ENCODE measurements around the gene ACSM6.
"Not testable (repeated sequence)": the region's sequence is repeated elsewhere in the genome, so short reads cannot be mapped to it uniquely, and the experiment has no call there.

ACSM6 gene, protein sequence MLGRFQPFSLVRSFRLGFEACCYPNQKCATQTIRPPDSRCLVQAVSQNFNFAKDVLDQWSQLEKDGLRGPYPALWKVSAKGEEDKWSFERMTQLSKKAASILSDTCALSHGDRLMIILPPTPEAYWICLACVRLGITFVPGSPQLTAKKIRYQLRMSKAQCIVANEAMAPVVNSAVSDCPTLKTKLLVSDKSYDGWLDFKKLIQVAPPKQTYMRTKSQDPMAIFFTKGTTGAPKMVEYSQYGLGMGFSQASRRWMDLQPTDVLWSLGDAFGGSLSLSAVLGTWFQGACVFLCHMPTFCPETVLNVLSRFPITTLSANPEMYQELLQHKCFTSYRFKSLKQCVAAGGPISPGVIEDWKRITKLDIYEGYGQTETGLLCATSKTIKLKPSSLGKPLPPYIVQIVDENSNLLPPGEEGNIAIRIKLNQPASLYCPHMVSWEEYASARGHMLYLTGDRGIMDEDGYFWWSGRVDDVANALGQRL

DNA sequence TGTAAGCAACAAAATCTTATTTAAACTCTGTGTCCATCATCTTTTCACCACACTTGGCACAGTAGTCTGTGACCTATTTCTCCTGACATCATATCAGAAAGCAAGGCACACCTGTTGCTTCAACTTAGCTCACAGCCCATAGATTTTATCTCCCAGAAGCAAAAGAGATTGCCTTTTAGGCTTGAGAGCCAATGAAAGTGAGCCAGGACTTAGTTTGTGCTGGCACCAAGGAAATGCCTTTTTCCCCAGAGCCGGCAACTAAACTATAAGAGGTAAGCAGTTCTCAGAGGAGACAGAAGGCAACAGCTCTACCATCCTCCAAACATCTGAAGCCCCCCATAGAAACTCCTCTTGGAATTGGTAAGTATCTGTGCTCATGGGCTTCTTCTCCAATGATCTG lies at the start of gene ACSM6:
TSS of gene ACSM6 (plus strand) at position 295 of the 400 bp plus-strand sequence. CDS start 248 bp downstream, outside the sequence.
- DNase-seq (ENCODE audit: low read depth in 2 of 2) = no peak

DNA sequence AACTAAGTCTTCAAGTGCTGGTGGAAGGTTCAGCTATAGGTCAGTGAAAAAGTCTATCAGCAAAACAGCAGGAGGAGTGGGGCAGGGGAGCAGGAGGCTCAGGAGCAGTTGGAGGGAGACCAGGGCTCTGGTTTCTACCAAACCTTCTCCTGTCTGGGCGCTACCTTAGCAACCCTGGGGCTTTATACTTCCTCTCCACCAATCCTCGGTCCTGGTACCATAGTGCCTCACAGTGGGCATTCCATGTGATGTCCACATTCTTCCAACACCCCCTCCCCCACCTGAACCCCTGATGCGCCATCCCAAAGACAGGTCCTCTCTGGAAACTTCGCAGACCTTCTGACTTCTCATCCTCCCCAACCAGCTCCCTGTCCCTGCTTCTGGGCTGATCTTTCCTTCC lies 25.3 kb upstream of the ACSM6 start:
- DNase-seq (ENCODE audit: low read depth in 2 of 2) = no peak

DNA sequence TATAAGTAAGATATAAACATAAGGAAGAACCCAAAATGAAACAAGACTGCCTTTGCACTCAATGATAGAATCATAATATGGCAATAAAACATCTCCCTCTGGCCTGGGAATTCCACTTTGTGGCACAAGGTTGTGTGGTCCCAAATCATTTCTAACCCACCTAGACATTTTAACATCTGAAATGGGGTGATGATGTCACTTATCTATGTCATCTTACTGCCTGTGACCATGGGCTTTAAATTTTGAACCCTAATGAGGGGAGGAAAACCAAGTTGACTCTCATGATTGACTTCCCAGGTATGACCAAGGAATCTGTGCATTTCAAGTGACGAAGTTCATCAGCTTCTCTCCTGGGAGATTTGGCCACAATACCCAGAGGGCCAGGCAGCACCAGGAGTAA lies 24.5 kb upstream of the ACSM6 start:
- no peak for DNase-seq (ENCODE audit: low read depth in 2 of 2)

DNA sequence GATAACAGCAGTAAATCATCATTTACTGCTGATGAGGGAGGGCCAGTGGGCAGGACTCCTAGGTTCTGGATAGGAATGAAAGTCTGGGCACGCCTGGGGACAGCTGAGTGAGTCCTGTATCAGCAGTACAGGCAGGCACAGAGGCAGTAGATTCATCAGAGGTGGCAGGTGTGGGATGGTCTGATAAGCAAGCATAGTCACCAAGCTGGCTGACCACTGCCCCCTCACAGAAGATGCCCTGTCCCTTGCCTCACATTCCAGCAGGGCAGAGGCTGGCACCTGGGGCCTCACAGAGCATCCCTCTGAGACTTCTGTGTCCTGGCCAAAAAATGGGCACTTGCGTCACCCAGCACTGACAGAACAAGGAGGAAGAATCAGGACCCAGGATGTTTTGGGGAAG lies 23.2 kb upstream of the ACSM6 start:
- no peak for DNase-seq (ENCODE audit: low read depth in 2 of 2)

DNA sequence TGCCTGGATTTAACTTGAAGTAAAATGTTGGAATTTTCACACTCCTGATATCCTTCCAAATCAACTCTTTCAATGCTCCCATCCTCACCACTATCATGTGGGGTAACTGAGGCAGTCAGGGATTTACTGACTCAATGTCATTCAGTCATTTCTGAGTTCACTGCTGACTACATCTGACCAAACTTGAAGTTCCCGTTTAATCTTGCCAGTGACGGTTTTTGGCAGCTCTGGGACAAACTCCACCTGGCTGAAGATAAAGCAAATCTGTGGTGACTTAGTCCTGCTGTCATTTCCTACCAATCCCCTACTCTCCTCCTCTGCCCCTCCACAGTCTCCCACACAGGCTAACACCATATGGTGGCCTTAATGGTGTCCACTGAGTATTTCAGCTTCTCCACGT lies 22.7 kb upstream of the ACSM6 start:
- no peak for DNase-seq (ENCODE audit: low read depth in 2 of 2)

DNA sequence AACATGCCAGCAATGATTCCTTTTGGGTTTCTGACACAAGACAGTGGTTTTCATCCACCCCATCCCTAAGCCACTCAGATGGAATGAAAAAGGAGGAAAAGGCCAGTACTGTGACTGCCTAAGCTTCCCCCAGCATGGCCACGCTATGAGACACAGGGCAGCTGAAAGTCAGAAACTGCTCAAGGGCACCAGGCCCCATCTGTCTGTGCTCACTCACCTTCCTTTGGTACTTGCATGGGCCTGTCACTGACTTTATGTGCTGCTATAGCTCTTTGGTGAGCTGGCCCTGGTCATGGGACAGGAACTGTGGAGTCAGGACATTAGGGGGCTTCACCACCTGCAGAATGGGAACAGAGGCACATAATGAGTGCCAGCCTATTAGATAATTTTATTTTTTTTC lies 21.2 kb upstream of the ACSM6 start:
- no peak for DNase-seq (ENCODE audit: low read depth in 2 of 2)

DNA sequence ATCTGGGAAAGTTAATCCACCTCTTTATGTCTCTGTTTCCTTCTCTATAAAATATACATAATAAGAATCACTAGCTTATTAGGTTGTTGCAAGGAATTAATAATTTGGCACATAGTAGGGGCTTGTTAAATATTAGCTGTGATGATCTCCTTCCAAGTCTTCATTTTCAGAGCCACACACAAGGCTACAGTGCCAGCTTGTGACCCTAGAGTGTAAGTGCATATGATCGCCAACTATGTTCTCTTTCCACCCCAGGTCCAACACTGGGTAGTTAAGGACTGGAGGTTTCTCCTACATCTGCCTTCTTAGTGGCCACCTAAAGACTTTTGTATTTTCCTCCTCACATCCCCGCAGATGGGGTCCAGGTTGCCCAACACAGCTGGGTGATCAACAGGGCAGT lies 17.9 kb upstream of the ACSM6 start:
- DNase-seq (ENCODE audit: low read depth in 2 of 2) = no peak

DNA sequence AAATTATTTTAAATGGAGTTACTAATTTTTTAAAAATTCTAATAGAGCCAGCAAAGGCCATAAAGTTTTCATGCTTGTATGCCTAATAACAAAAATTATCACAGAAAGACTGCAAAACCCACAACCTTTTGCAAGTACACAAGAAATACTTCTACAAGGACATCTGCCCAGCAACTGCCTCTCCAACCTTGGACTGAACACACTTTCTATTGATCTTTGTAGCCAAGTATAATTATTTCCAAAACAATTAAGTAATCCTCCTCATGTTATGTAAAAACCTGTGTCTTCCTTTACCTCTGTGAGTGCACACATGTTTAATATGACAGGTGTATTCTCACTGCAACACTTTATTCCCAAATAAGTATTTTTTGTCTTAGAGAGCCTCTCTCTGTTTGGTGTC lies 16.6 kb upstream of the ACSM6 start:
- DNase-seq (ENCODE audit: low read depth in 2 of 2) = no peak

DNA sequence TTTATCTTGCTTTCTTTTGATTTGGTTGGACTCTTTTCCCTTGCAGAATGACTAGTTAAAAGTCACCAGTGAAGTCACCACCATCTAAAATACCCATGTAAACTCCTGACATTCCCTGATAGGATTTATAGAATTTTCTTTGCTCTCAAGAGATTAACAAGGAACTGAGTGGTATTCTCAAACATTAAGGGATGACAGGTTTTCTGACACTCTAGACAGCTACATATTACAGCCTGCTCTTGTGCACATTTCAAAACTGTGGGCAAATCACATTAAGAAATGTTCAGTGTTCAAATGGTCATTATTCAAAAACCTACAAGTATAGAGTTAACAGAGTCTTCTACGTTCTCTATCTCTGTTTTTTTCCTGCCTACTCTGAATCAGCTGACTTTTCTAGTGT lies 15.8 kb upstream of the ACSM6 start:
- DNase-seq (ENCODE audit: low read depth in 2 of 2) = no peak

DNA sequence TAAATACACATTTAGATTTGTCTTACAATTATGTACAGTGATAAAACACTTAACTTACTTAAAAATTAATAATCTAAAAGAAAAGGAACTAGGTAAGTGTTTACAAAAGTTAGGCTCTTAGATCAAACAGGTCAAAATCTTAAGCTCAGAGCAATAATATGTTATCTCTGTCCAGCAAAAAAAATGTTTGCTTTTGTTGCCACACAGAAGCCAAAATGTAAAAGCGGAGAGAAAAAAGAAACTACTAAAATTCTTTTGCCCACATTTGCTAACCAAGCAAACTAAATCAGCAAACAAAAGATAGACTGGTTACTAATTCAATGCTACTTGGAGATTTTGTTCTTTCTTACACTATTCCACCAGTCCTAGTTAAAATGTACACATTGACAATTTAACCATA lies 15.2 kb upstream of the ACSM6 start:
- no peak for DNase-seq (ENCODE audit: low read depth in 2 of 2)

DNA sequence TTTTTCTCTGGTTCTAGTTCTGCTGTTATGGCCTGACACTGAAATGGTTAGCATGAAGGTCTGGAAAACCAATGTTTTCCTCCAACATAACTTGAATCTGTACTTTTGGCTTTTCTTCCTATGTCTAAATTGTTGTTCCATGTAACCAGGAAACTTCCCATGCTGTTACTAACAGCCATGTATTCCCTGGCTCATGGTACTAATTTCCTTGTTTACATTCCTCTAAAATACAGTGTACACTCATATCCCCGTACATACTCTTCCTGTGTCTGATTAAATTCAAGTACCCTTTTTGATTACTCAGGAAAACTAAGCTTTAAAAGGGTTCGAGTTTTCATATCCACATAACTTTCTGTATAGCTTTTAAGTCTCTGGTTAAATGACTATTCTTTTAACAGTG lies 12.3 kb upstream of the ACSM6 start:
- no peak for DNase-seq (ENCODE audit: low read depth in 2 of 2)

DNA sequence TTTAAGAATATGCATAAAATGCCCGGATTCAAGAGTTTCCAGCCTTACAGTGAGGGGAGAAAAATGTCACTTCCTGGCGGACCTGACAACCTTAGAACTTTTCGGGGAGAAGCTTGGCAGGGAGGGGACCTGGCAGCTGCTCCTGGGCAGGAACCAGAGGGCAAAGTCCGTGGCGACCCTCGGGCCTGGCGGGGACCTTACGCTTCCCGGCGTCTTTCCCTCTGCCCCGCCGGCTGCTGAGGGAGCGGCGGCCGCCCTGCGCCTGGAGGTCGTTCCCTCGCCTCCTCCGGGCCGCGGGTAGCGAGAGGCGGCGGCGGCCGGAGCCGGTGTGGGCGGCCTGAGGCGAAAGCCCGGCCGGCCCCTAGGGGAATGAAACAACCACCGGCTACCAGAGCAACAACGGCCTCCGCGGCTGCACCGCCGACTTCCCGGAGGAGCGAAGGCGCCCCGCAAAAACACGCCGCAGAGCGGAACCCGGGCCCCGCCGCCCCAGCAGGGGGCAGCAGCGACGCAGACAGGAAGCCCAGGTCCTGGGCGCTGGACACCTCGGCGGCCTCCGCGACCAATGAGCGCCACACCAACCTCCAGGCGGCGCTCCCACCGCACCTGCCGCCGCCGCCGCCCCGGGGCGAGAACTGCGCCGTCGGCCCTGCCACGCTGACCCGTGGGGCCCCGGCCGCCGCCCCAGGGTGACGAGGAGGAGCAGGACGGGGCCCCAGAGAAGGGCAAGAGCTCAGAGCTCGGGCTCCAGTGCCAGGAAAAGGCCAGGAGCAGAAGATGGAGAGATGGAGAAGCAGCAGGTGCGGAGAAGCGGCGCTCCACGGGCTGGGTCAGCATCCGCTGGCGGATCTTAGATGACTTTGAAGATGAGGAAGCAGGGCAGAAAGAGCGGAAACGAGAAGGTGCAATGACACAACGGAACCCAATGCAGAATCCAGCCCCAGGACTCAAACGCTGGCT lies 10.5 kb upstream of the ACSM6 start:
- peak; percentile 49 to 74 for DNase-seq (ENCODE audit: low read depth in 2 of 2)

DNA sequence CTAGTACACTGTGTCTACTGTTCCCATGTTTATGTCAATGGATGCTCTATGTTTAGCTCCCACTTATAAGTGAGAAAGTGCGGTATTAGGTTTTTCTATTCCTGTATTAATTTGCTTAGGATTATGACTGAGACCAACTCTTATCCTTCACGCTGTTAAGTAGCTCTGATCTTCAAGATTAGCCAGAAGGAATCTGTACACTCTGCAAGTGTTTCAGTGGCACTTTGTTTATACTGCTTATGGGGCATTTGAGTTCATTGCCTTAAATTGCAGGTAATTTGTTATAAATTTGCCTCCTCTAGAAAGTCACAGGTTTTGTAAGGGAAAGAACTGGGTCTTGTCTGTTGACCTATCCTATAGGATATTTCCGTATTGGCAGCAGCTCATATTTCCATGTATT lies 6.4 kb upstream of the ACSM6 start:
- DNase-seq (ENCODE audit: low read depth in 2 of 2) = no peak

DNA sequence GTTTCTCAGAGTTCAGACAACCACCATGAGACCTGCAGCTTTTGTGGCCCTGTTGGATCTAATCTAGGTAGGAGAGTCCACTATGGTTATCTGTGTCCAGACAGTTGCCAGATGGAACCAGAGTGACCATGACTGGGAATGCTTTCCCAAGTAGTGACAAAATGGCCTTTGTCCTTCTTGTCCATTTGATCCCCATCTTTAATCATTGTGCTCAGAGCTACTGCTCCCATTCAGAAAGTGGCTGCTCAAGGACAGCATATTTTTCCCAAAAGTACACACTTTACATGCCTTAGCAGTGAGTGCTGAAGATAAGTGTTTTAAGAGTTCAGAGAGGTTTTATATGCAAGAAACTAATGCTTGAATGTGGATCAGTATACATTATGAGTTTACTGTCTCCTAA lies 5.4 kb upstream of the ACSM6 start:
- DNase-seq (ENCODE audit: low read depth in 2 of 2) = no peak

DNA sequence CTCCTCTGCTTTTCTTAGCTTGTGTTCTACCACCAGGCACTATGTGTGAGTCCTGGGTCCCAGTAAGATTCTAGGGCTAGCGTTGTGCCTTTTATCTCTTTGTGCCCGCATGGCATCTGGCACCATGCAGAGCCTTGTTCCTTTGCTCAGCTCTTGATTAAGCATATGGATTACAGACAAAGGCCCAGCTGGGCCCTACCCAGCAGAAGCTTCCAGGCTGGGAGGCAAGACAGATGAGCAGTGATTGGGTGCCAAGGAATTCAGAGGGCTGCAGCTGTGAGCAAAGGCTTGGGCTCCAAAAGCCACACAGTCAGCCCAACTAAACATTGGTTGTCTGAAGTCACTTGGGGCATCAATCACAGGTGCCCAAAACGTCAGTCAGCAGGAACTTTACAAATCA lies 2.0 kb downstream of the ACSM6 start:
- no peak for DNase-seq (ENCODE audit: low read depth in 2 of 2)

DNA sequence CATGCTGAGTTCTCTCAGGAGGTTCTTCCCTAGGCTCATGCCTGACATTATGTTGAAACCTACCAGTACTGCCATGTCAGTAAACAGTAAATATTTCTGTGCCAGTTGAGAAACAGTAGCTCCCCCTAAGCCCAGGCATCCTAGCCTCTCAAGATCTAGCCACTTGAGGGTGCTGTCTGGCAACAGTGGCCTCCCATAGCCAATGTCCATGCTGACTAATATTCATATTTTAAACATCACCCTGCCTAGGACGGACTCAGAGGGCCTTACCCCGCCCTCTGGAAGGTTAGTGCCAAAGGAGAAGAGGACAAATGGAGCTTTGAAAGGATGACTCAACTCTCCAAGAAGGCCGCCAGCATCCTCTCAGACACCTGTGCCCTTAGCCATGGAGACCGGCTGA lies 7.7 kb downstream of the ACSM6 start:
- no peak for DNase-seq (ENCODE audit: low read depth in 2 of 2)

DNA sequence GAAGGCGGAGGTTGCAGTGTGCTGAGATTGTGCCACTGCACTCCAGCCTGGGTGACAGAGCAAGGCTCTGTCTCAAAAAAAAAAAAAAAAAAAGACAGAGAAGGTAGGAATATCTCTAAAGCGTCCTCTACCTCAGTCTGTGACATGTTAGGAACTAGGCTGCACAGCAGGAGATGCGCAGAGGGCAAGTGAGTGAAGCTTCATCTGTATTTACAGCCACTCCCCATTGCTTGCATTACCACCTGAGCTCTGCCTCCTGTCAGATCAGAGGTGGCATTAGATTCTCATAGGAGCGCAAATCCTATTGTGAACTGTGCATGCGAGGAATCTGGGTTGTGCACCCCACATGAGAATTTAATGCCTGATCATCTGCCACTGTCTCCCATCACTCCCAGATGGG lies 8.8 kb downstream of the ACSM6 start:
- not testable (repeated sequence) for DNase-seq (ENCODE audit: low read depth in 2 of 2)

DNA sequence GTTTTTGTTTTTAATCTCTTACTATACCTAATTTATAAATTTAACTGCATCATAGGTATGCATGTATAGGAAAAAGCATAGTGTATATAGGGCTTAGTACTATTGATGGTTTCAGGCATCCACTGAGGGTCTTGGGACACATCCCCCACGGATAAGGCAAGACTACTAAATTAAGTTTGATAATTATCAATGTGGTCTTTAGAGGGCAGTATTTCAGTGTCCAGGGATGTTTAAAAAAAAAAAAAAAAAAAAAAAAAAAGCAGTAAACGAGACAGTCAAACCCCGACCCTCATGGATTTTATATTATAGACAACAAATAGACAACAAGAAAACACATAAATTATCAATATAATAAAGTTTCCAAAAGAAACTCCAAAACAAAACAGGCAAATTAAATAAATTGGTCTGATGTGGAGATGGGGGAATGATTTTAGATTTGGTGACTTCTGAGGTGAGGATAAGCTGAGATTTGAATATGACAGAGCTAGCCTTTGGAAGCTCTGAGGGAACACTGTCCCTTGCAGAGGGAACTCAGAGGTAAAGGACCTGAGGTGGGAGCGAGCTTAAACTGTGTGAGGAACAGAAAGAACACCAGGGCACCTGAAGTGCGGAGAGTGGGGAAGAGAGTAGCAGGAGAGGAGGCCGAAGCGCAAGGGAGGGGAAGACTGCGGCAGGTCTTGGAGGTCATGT lies 14.8 kb downstream of the ACSM6 start:
- DNase-seq (ENCODE audit: low read depth in 2 of 2) = no peak

DNA sequence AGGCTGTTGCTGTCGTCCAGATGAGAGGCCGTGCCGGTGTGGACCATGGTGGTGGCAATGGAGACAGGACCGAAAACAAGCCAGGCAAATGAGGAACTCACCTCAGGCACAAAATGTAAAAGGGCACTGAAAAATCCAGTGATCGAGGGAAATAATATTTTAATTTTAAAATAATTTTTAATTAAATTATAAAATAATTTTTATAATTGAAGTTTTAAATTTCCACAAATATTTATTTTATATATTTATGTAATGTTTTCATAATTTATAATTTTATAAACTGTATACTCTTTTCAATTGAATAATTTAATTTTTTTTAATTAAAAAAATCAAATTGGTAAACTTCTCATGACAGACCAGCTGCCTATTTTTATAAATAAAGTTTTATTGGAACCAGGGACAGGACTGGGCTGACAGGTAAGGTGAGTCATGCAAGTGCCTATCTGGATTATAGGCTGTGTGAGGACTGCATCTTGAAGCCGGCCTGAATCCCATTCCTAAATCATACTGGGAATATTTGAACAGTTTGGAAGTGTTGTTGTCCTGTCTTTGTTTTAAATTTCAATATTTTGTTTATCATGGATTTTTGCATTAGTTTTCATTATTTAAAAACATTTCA lies 15.6 kb downstream of the ACSM6 start:
- DNase-seq (ENCODE audit: low read depth in 2 of 2) = no peak

DNA sequence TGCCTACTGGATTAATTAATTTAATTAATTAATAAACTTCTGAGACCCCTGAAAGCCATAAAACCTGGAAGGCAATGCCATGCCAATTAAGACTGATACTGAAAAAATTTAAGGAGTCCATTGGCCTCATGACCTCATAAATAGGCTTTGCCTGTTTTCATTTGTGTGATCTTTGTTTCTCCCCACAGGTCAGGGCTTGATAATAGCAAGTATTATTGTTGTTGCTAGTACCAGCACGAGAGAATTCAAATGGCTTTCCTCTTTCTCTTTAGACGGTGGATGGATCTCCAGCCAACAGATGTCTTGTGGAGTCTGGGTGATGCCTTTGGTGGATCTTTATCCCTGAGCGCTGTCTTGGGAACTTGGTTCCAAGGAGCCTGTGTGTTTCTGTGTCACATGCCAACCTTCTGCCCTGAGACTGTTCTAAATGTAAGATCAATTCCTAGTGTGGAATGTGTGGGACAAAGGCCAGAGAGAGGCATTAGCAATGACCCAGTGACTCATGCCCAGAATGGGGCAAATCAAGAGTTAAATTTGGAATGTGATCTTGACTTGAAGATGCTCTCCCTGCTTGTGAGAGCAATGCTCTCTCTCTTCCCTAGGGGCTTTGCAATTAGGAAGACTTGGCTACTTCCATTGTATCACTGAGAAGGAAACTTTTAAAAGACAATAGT lies 17.7 kb downstream of the ACSM6 start:
- no peak for DNase-seq (ENCODE audit: low read depth in 2 of 2)

DNA sequence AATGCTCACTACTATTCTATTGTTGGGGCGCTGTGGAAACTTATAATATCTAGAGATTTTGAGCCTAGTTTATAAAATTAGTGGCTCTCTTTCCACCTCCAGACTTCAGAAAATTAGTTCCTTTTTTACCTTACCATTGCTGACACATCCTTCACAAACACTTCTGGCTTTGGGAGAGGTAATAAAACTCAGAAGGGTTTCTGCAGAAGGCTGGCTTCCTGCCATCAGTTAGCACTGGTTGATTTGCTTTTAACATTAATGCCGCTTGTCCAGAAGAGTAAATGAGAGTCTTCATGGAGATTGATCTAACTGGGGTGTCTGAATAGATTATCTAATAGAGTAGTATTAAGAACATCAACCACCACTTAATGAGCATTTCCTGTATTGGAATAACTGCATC lies 20.3 kb downstream of the ACSM6 start:
- no peak for DNase-seq (ENCODE audit: low read depth in 2 of 2)
